H9 (cell line): ENCODE measurements around the gene SLC35B2. TPM values are rescaled to one million over a fixed set of nuclear protein-coding genes. Genes with fewer than 3 reads are reported as not detected.

ENCODE experiments used
- DNase-seq: peaks from one replicate; pipeline ENCODE4 v3.0.0-alpha.2; 2017
- H2AFZ ChIP-seq: one replicate; pipeline ENCODE4 v1.6.1; 2013; ENCODE audit warnings: mild to moderate bottlenecking, low read length, control low read depth, moderate library complexity
- H2AK5ac ChIP-seq: 2 replicates; pipeline ENCODE4 v1.6.1; 2013; ENCODE audit warnings: low read length, control low read depth, mixed read lengths; ENCODE audit not compliant: insufficient read length
- H2BK120ac ChIP-seq: one replicate; pipeline ENCODE4 v1.6.1; 2013; ENCODE audit warnings: low read depth, mild to moderate bottlenecking, low read length, control low read depth, inconsistent platforms; ENCODE audit not compliant: poor library complexity, severe bottlenecking
- H2BK12ac ChIP-seq: 2 replicates; pipeline ENCODE4 v1.6.1; 2013; ENCODE audit warnings: low read length, control low read depth, mixed read lengths, low read depth; ENCODE audit not compliant: insufficient read length
- H2BK15ac ChIP-seq: 2 replicates; pipeline ENCODE4 v1.6.1; 2013; ENCODE audit warnings: low read depth, low read length, control low read depth
- H2BK20ac ChIP-seq: one replicate; pipeline ENCODE4 v1.6.1; 2013; ENCODE audit warnings: low read depth, mild to moderate bottlenecking, low read length, control low read depth, inconsistent platforms; ENCODE audit not compliant: poor library complexity, severe bottlenecking
- H2BK5ac ChIP-seq: 2 replicates; pipeline ENCODE4 v1.6.1; 2013; ENCODE audit warnings: low read length, control low read depth, mixed read lengths; ENCODE audit not compliant: insufficient read length
- H3K14ac ChIP-seq: 2 replicates; pipeline ENCODE4 v1.6.1; 2013; ENCODE audit warnings: low read length, control low read depth; ENCODE audit not compliant: insufficient read depth
- H3K18ac ChIP-seq: 2 replicates; pipeline ENCODE4 v1.6.1; 2013; ENCODE audit warnings: low read depth, mild to moderate bottlenecking, mixed read lengths, low read length, control low read depth; ENCODE audit not compliant: insufficient read length
- H3K23ac ChIP-seq: 2 replicates; pipeline ENCODE4 v1.6.1; 2013; ENCODE audit warnings: low read length, control low read depth, mixed read lengths, low read depth; ENCODE audit not compliant: insufficient read length
- H3K23me2 ChIP-seq: 2 replicates; pipeline ENCODE4 v1.6.1; 2013; ENCODE audit warnings: low read depth, mild to moderate bottlenecking, mixed read lengths, low read length, control low read depth; ENCODE audit not compliant: insufficient read length, poor library complexity, severe bottlenecking
- H3K27ac ChIP-seq: 2 replicates; pipeline ENCODE4 v1.5.1; 2013; ENCODE audit warnings: low read length, control low read depth, mixed read lengths, low read depth; ENCODE audit not compliant: insufficient read length
- H3K27me3 ChIP-seq: 2 replicates; pipeline ENCODE4 v1.6.1; 2013; ENCODE audit warnings: low read length, control low read depth, inconsistent platforms; ENCODE audit not compliant: insufficient read depth
- H3K4ac ChIP-seq: 2 replicates; pipeline ENCODE4 v1.6.1; 2013; ENCODE audit warnings: low read depth, mild to moderate bottlenecking, control low read depth, inconsistent platforms, low read length, moderate library complexity
- H3K4me1 ChIP-seq: 2 replicates; pipeline ENCODE4 v1.6.1; 2013; ENCODE audit warnings: low read length, control low read depth, inconsistent platforms; ENCODE audit not compliant: insufficient read depth
- H3K4me2 ChIP-seq: 2 replicates; pipeline ENCODE4 v1.6.1; 2013; ENCODE audit warnings: low read length, control low read depth, mixed read lengths; ENCODE audit not compliant: insufficient read length, insufficient read depth
- H3K56ac ChIP-seq: 2 replicates; pipeline ENCODE4 v1.6.1; 2013; ENCODE audit warnings: low read depth, mild to moderate bottlenecking, mixed read lengths, low read length, control low read depth; ENCODE audit not compliant: insufficient read length
- H3K79me1 ChIP-seq: 2 replicates; pipeline ENCODE4 v1.6.1; 2013; ENCODE audit warnings: low read depth, mild to moderate bottlenecking, moderate library complexity, low read length, control low read depth, inconsistent platforms; ENCODE audit not compliant: insufficient read depth, poor library complexity, severe bottlenecking
- H3K79me2 ChIP-seq: 2 replicates; pipeline ENCODE4 v1.6.1; 2013; ENCODE audit warnings: low read length, control low read depth, inconsistent platforms; ENCODE audit not compliant: insufficient read depth
- H3K9ac ChIP-seq: 2 replicates; pipeline ENCODE4 v1.6.1; 2013; ENCODE audit warnings: low read length, control low read depth, mixed read lengths; ENCODE audit not compliant: insufficient read length; ENCODE audit errors: extremely low read depth
- H3K9me3 ChIP-seq: one replicate; pipeline ENCODE4 v1.6.1; 2013; ENCODE audit warnings: low read depth, low read length, inconsistent platforms; ENCODE audit not compliant: control insufficient read depth
- H3T11ph ChIP-seq: one replicate; pipeline ENCODE4 v1.6.1; 2013; ENCODE audit warnings: mild to moderate bottlenecking, low read length, control low read depth, inconsistent platforms
- H4K20me1 ChIP-seq: one replicate; pipeline ENCODE4 v1.6.1; 2013; ENCODE audit not compliant: control insufficient read depth, insufficient read length, insufficient read depth
- H4K5ac ChIP-seq: 2 replicates; pipeline ENCODE4 v1.6.1; 2013; ENCODE audit warnings: low read depth, mild to moderate bottlenecking, mixed read lengths, low read length, control low read depth; ENCODE audit not compliant: insufficient read length
- H4K8ac ChIP-seq: replicated peaks from 2 replicates; pipeline ENCODE4 v1.6.1; 2013; ENCODE audit warnings: low read length, control low read depth, mixed read lengths, low read depth; ENCODE audit not compliant: insufficient read length
- H4K91ac ChIP-seq: 2 replicates; pipeline ENCODE4 v1.6.1; 2013; ENCODE audit warnings: low read depth, mild to moderate bottlenecking, moderate library complexity, mixed read lengths, low read length, control low read depth; ENCODE audit not compliant: insufficient read length
- H3K27ac Mint-ChIP-seq, 3 experiments: 2 replicates in 2 of 3; 3 replicates in 1 of 3; pipeline ENCODE4 v1.8.0; 2020 to 2021; ENCODE audit warnings: mixed read lengths in 3 of 3, mild to moderate bottlenecking in 1 of 3, moderate library complexity in 1 of 3
- H3K27me3 Mint-ChIP-seq: 2 replicates; pipeline ENCODE4 v1.8.0; 2021; ENCODE audit warnings: low read depth, mild to moderate bottlenecking, moderate library complexity, mixed read lengths
- H3K36me3 Mint-ChIP-seq, 3 experiments: 2 replicates in 2 of 3; 3 replicates in 1 of 3; pipeline ENCODE4 v1.8.0; 2020 to 2021; ENCODE audit warnings: low read depth in 3 of 3, mixed read lengths in 3 of 3; ENCODE audit not compliant: insufficient read depth in 1 of 3
- H3K4me1 Mint-ChIP-seq, 2 experiments: 2 replicates each; pipeline ENCODE4 v1.8.0; 2020; ENCODE audit warnings: mixed read lengths in 2 of 2
- H3K4me3 Mint-ChIP-seq, 2 experiments: 2 replicates in 1 of 2; 3 replicates in 1 of 2; pipeline ENCODE4 v1.8.0; 2020 to 2021; ENCODE audit warnings: mild to moderate bottlenecking in 2 of 2, mixed read lengths in 2 of 2, moderate library complexity in 1 of 2
- H3K9me3 Mint-ChIP-seq, 2 experiments: 2 replicates in 1 of 2; 3 replicates in 1 of 2; pipeline ENCODE4 v1.8.0; 2020; ENCODE audit warnings: mild to moderate bottlenecking in 2 of 2, mixed read lengths in 2 of 2, moderate library complexity in 1 of 2
- CTCF ChIP-seq: fragments of 200-600 bp; sonication (generic); conservative IDR thresholded peaks from 3 replicates; pipeline ENCODE4 v1.8.0; 2021; ENCODE audit warnings: antibody characterized with exemption, mild to moderate bottlenecking
- WGBS: extraction: QIAGEN DNeasy Blood & Tissue Kit; methylation state at CpG from one replicate; pipeline ENCODE4 v1.1.7; 2013; ENCODE audit warnings: missing lambda C conversion rate, low lambda C conversion rate, mixed read lengths; ENCODE audit not compliant: insufficient read length; ENCODE audit errors: extremely low coverage; 5-methylcytosine and 5-hydroxymethylcytosine counted together
- total RNA-seq: library from RNA; stranded (reverse); gene quantifications from 2 replicates; pipeline ENCODE4 v1.2.1, GENCODE V29; 2021

The SLC35B2 gene
- total RNA-seq, 1 experiment from 2014 or later: 34.5 TPM

DNA sequence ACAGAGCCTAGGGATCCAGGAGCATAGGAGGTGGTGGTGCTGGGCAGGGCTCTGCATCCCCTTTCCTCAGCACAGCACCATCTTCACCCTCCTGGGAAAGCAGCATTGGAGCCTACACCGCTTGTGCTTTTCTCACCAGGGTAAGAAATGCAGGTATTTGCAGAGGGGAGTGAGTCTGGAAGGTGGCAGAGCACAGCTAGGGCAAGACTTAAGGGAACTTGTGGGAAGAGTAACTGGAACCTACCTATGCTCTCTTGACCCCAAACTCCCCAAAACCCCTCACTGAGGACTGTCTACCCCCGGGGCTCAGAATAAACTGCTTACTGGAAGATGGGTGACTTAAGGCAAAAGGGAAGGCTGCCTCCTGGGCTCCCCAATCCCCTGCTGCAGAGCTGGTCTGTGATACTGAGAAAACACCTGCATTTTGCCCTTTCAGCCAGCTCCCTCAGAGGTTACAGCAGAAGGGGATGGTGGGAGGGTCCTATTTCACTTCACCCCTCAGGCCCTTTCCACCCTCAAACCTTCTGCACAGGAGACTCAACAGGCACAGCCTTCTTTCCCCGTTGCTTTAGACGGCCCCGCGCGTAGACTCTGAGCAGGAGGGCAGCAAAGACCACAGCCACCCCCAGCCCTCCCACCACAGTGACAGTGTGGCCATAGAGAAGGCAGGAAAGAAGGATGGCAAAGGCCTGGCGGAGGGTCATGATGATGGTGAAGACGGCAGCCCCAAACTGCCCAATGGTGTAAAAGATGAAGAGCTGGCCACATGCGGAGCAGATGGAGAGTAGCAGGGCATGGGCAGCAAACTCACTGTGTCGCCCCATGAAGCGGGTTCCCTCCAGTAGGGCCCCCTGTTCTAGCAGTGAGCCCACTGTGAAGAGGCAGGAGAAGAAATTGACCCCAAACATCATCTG is 2.9 kb downstream of the SLC35B2 start:
- Histone ChIP-seq H2AK5ac (no peak overlapping the region), H3K4me2 (no peak overlapping the region), H2BK20ac (no peak overlapping the region), H3K27me3 (no peaks in the 10 kb centered on the region), H2BK15ac (no peak overlapping the region), H3K23me2 (peaks cover 6% of the 10 kb centered on the region), H4K91ac (no peak overlapping the region), H3K4ac (no peak overlapping the region), H3K79me1 (no peaks in the 10 kb centered on the region), H4K5ac (no peak overlapping the region), H3K56ac (no peak overlapping the region), H4K20me1 (no peaks in the 10 kb centered on the region), H3K14ac (no peak overlapping the region), H2AFZ (no peak overlapping the region), H3T11ph (no peak overlapping the region), H3K79me2 (peaks cover 2% of the 10 kb centered on the region; the same call in 1 of the 2 replicates), H2BK120ac (no peak overlapping the region), H3K9me3 (no peaks in the 10 kb centered on the region), H3K23ac (no peak overlapping the region), H3K4me1 (no peaks in the 10 kb centered on the region; the same call in 1 of the 2 replicates), H3K9ac (no peak overlapping the region), H3K18ac (no peak overlapping the region), H4K8ac (no peak overlapping the region), H2BK12ac (no peak overlapping the region), H3K27ac (no peak overlapping the region), H2BK5ac (no peak overlapping the region)
- Mint-ChIP-seq H3K4me1 (peaks cover 48 to 54% of the 10 kb centered on the region in 2 experiments), H3K27me3 (peaks cover 11% of the 10 kb centered on the region), H3K4me3 (peak overlapping the region; percentile 88 to 90), H3K36me3 (peaks cover 47 to 80% (median 70%) of the 10 kb centered on the region in 3 experiments), H3K9me3 (no peaks in the 10 kb centered on the region), H3K27ac (peak overlapping the region in 2 of 3 experiments; percentile 85 to 90; a peak in 5 of 7 replicates)
- peak; percentile 66 for DNase-seq
- TF ChIP-seq CTCF: no peak
- no CpG with 5 or more reads among the region's 12 CpGs for WGBS
